HG02943 (cell line): ENCODE results near the gene ZFHX3.

Experiments
- ATAC-seq: cut with Tn5 transposase; IDR thresholded peaks from one replicate; pipeline ENCODE4 v1.9.1; 2021; ENCODE audit warnings: mild to moderate bottlenecking, low read depth, moderate library complexity; ENCODE audit not compliant: unreplicated experiment

Gene ZFHX3

DNA sequence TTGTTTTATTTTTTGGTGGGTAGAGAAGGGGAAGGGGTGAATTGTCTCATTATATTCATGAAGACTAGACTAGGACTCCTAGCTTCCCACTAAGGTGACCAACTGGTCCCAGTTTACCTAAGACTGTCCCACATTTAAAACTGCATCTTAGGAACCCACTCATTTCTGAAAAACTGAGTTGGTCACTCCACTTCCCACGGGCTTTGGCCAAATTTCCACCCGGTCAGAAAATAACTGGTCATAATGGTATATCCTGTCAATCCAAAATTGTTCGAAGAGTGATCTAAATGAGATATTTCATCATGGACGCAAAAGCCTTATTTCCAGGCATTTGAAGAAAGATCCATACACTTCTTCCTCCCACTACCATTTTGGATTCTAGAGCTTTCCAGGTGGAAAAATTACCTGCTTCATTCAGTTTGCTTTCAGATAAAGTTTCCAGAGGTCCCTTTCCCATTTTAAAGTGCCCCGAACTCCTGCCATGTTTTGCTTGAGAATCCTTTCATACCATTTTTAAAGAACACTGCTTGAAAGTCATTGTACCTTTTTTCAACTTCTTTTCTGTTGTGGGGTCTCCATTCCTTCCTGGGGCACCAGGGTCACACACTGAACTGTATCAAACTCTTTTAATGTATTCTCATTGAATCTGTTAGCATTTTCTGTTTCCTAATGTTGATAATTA, 21.8 kb upstream of the ZFHX3 start:
- no peak for ATAC-seq

DNA sequence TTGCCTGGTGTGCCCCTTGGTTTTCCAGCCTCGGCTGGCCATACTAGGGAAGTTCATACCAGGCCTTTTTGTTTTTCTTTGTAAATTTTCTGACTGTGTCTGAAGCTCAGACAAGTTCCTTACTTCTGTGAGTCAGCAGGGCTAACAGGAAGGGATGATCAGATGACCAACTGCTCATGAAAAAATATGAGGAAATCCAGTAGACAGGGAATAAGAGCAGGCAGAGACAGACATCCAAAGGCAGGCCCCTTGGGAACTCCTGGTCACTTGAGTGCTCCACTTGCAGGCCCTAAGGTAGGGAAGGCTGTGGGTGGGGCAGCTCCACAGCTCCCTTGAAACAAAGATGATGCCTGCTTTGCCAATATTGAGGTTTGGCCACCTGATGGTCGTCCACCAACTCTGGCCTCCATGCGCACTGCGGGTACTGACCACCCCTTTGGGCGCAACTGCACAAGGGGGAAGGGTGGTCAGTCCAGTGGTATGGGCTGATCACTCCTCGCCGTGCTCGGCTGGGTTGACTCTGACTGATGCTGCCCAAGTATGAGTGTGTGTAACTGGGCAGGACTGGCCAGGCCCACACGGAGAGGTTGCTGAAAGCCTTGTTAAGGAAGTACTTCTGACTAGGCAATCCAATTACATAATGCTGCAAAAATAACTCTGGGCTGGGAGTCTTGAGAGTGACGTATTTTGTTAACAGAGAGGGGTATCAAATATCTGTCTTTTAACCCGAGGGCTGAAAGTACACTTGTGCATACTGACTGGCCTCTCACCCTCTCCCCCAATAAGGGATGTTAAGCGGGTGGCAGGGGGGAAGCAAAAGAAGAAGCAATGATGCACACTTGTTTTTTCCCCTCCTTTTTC, 20.8 kb upstream of the ZFHX3 start:
- no peak for ATAC-seq

DNA sequence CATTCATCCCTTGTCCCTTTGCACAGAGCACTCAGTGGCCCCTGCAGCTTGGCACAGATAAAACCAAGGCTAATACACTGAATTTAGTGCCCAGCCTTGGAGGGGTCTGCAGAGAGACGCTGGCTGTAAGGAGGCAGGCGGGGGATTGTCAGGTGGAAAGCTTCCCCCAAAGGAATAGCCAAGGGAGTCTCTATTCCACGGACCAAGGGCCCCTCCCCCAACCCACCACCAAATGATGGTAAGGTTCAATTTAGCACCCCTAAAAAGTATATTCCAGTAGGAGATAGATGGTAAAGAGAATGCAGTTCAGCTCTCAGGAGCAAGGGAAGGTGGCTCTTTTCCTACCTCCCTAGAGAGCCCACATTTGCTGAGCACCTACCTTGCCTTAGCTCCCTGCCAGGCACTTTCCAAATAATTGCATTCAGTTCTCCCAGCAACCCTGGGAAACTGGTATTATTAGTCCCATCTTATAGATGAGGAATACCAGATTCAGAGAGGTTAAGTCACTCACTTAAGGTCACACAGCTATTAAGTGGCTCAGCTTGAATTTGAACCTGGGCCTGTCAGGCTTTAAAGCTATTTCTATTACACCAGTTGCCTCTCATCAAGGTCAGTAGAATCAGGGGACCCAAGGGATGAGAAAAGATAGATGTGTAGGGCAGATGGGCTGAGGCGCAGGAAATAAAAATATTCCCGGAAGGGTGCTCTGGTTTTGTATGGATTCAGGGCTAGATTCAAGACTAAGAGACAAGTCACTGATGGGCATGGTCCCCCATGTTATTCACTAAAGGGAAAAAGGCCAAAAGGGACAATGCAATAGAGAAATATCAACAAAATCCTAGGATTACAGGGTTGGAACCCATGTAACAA, 20.0 kb upstream of the ZFHX3 start:
- no peak for ATAC-seq

- ATAC-seq = no peak
Measured at GRCh38 chr16:73066927-73067670, 19.2 kb upstream of the ZFHX3 start.

DNA sequence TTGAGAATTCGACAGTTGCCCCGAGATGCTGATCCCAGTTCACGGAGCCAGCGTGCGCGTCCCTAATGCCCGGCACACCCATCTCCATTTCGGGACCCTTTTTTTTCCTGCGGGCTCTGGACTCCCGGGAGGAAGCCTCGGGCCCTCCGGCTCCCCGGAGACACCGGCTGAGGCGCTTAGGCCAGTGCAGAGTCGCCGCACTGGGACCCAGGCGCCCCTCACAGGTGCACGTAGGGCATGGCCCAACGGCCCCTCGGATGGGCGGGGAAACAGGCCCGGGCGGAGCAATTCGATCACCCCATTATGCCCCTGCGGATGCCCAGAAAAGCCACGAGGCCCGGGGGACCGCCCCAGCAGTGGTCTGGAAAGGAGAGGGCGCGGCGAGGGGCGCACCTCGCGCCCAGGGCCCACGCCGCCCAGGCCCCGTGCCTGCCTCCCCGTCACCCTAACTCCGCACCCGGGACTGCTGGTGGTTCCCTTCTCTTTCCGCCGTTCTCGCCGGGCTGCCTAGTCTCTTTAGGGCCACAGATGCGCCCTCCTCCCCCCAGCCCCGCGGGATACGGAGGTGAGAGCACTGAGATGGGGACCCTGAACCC, 18.5 kb upstream of the ZFHX3 start:
- no peak for ATAC-seq

GRCh38 chr16:73065632-73066330, 17.9 kb upstream of the ZFHX3 start:
- ATAC-seq = no peak

DNA sequence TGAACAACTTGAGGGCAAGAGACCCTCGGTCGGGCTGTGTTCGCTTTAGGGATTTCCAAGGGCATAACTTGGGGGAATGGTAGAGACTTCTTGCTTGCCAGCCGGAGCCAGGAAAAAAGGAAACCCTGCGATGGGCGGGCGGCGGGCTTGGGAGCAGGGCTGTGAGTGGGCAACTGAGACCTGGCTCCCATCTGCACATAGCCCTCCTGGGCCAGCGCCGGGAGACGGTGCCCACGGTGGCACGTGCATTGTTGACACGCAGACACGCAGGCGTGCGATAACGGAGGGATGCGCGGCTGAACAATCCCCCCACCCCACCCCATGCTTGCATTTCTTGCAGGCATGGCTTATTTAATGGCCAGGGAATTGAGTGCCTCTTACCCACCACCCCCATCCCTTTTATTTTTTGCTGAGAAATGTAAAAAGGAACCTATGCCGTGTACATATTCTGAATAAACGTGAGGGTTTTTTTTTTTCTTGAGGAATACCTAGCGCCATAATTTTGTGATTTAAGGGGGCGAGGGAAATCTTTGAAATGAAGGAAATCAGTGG, 17.1 kb upstream of the ZFHX3 start:
- ATAC-seq = no peak

GRCh38 chr16:73064212-73064993, 16.5 kb upstream of the ZFHX3 start:
- ATAC-seq = no peak

- ATAC-seq = no peak
Measured at GRCh38 chr16:73063854-73064211, 15.9 kb upstream of the ZFHX3 start.

DNA sequence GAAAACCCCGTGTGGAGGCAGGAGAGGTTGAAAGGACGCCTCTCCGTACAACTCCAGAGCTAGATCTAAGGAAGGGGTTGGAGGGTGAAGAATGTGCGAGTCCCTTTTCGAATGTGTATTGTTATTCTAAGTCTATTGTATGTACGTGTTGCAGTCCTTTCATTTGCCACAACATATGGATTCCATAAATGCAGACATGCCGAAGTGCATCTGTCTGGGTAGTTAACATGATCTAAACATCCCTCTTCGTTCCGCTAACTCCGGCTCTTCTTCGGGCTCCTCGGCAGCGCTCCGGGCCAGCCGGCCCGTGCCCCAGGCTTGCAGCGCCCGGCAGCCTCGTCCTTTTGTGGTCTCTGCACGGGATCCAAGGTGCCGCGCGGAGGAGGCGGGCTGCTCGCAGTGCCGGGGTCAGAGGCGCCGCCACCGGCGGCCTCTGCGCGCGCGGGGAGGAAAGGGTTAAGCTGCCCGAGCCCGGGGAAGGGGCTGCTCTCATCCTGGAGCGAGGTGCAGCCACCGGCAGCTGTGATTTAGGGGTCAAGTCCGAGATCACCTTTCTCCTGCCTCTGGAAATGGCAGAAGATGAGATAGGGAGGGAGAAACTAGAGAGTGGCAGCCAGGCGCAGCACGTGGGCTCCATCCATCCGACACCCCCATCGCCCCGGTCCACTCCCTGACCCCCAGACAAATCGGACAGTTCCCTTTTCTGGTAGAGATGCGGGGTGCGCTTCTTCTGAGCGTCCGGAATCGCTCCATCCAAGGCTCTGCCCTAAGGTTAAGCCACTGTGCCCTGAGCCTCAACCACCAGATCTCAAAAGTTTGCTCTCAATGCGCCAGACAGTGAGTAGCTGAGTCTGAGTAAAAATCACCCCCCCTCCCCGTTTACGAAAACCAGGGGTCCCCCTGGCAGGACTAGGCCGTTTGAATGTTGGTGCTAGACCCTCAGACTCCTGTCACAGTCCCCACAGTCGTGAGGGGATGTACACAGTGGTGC, 15.1 kb upstream of the ZFHX3 start:
- ATAC-seq = no peak

GRCh38 chr16:73062001-73062616, 14.2 kb upstream of the ZFHX3 start:
- no peak for ATAC-seq

GRCh38 chr16:73060892-73061490, 13.1 kb upstream of the ZFHX3 start:
- ATAC-seq = no peak

DNA sequence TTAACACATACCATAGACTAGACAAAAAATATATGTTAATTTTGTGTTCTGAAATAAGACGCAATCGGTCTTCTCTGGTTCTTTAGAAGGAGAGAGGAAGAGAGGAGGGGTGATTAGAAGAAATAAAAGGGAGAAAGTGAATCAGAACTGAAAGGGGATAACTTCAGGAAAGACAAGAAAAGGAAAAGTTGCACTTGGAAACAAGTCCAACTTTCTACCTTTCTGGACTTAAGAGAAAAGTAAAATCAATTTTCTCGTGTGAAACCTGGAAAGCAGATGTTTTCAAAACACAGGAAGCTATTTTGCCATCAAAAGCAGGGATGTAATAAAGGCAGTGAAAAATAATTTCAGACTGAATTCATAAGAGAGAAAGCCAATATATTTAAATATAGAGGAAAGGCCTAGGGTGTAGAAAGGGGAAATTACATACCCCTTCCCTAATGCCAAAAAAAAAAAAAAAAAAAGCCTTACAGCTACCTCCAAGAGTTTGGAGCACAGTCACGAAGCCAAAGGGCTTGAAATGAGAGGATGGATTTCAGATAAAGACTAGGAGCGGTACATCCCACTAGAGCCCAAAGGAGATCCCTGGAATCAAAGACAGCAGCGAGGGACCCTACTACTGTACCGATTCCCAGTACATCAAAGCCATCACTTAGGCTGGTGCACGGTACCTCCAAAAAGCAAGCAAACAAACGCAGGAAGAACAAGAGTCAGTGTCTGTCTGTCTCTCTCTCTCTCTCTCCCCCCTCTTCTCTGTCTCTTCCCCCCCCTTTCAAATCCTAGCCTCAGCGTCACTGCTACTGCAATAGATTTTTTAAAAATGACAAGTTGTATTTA, 12.1 kb upstream of the ZFHX3 start:
- no peak for ATAC-seq

DNA sequence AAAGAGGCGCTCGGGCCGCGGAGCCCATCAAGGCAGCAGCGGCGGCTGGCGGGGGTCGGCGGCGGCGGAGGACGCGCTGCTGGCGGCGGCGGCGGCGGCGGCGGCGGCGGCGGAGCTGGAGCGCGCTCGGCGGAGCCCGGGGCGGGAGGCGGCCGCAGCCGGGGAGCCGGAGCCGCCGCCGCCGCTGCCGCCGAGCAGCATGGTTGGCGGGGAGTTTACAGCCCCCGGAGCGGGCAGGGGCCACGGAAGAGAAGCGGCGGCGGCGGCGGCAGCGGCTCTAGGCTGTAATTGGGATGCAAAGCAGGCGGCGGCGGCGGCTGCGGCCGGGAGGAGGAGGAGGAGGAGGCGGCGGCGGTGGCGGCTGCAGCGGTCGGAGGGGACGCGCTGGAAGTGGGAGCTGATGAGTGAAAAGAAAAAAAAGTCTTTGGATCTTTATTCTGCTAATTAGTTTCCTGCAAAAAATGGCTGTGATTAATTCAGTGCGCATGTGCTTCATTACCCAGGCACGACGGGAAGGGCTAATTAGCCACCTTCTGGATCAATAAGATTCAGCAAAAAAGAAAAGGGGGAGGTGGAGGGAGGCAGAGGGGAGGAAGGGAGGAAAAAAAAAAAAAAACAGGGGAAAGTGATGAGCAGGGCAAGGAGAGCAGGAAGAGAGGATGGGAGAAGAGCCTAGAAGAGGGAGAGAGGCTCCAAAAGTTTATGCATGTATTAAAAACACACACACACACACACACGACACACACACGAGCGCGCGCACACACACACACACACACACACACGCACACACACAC, 10.9 kb upstream of the ZFHX3 start:
- peak; percentile 32 for ATAC-seq

- ATAC-seq = peak; percentile 64
Measured at GRCh38 chr16:73058221-73058615, 10.3 kb upstream of the ZFHX3 start.
